NCI-H2227 (cell line): Measurements from ENCODE around the gene ALG10B.

Source experiments
- DNase-seq: peaks from one replicate; lab custom pipeline; 2025; ENCODE audit not compliant: unreplicated experiment; lab: John Stamatoyannopoulos, UW

ALG10B gene

DNA sequence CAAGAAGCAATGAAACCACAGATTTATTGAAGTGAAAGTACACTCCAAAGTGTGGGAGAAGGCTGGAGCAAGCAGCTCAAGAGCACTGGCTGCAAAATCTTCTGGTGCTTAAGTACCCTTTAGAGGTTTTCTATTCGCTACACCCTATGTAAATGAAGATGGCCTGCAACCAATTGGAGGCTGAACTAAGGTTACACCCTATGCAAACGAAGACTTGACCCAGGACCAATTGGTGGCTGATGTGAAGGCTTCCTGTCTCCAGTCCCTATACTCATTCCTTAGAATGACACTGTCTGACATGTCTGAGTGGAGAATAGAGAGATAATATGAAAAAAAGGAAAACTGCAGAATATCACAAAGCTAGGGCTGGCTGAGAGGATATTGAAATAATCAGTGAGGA, 57.2 kb downstream of the ALG10B start:
- no peak for DNase-seq

DNA sequence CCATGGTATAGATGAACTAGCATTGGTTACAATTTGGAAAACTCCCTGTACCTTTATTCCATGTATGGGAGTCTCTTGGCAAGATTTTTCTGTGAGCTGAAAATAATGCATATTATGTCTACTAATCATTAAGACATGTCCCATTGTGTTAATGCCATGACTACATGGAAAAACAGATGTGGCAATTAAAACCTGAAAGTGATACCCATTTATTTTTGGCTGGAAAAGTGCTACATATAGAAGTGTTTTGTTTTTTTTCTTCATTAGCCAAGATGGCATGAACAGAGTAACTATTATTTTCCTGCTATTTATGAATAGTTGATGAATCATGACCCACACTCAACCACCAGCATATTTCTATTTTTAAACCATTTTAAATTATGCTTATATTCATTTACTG, 58.2 kb downstream of the ALG10B start:
- no peak for DNase-seq
